ENCODE measurements around the gene DGUOK.

GRCh38 chr2:73910873-73911547 is 15.7 kb upstream of the DGUOK start:
- TF ChIP-seq CTCF (conservative IDR thresholded peaks at IDR 0.05 in 1 of 2, IDR thresholded peaks at IDR 0.05 in 1 of 2; ENCODE audit: extremely low read depth in 1 of 2, insufficient read depth in 1 of 2, low read depth in 1 of 2, low read length in 2 of 2) (no peak), EZH2 (IDR thresholded peaks at IDR 0.05; ENCODE audit: borderline replicate concordance, low read length) (no peak)

Measured in mammary epithelial cell (primary cell).